Fibroblast of upper back skin (primary cell): ENCODE measurements around the gene TADA2A.

Experiments used
- DNase-seq: peaks from one replicate; pipeline ENCODE4 v3.0.0-alpha.2; 2013

The TADA2A gene

GRCh38 chr17:37465069-37465616 lies 58.5 kb downstream of the TADA2A start:
- DNase-seq = peak; percentile 70

GRCh38 chr17:37466471-37466870 lies 59.8 kb downstream of the TADA2A start:
- DNase-seq = no peak

GRCh38 chr17:37470181-37470580 lies 63.5 kb downstream of the TADA2A start:
- DNase-seq = no peak

GRCh38 chr17:37475731-37476420 lies 69.2 kb downstream of the TADA2A start:
- no peak for DNase-seq

- peak; percentile 67 for DNase-seq
Observed at GRCh38 chr17:37476431-37477120, 69.9 kb downstream of the TADA2A start.

- peak; percentile 62 for DNase-seq
Observed at GRCh38 chr17:37478187-37478586, 71.5 kb downstream of the TADA2A start.

GRCh38 chr17:37479025-37479424 lies 72.3 kb downstream of the TADA2A start:
- no peak for DNase-seq

GRCh38 chr17:37480427-37480826 lies 73.7 kb downstream of the TADA2A start:
- no peak for DNase-seq

- no peak for DNase-seq
Observed at GRCh38 chr17:37481001-37481665, 74.4 kb downstream of the TADA2A start.

GRCh38 chr17:37483311-37484039 lies 76.8 kb downstream of the TADA2A start:
- peak; percentile 92 for DNase-seq

- DNase-seq = no peak
Observed at GRCh38 chr17:37485938-37486570, 79.4 kb downstream of the TADA2A start.

- DNase-seq = peak; percentile 96
Observed at GRCh38 chr17:37488009-37488604, 81.4 kb downstream of the TADA2A start.

- peak; percentile 95 for DNase-seq
Observed at GRCh38 chr17:37488607-37489196, 82.0 kb downstream of the TADA2A start.

- peak; percentile 82 for DNase-seq
Observed at GRCh38 chr17:37489197-37490001, 82.7 kb downstream of the TADA2A start, which contains the start of gene DUSP14. Gene DUSP14 (plus strand): TSS chr17:37489891. CDS start chr17:37512273, 22,382 bp downstream.

GRCh38 chr17:37490022-37490587 lies 83.4 kb downstream of the TADA2A start:
- peak; percentile 39 for DNase-seq

GRCh38 chr17:37490638-37491614 lies 84.2 kb downstream of the TADA2A start:
- peak; percentile 90 for DNase-seq

GRCh38 chr17:37492167-37492566 lies 85.5 kb downstream of the TADA2A start:
- no peak for DNase-seq

GRCh38 chr17:37493249-37494027 lies 86.8 kb downstream of the TADA2A start:
- DNase-seq = peak; percentile 97
